ENCODE measurements around the gene KSR1. TPM values are rescaled to one million over a fixed set of nuclear protein-coding genes. Genes with fewer than 3 reads are reported as not detected.
"Not testable (repeated sequence)": the region's sequence is repeated elsewhere in the genome, so short reads cannot be mapped to it uniquely, and the experiment has no call there.

The KSR1 gene
- total RNA-seq, 1 donor, result 23.5 TPM

DNA sequence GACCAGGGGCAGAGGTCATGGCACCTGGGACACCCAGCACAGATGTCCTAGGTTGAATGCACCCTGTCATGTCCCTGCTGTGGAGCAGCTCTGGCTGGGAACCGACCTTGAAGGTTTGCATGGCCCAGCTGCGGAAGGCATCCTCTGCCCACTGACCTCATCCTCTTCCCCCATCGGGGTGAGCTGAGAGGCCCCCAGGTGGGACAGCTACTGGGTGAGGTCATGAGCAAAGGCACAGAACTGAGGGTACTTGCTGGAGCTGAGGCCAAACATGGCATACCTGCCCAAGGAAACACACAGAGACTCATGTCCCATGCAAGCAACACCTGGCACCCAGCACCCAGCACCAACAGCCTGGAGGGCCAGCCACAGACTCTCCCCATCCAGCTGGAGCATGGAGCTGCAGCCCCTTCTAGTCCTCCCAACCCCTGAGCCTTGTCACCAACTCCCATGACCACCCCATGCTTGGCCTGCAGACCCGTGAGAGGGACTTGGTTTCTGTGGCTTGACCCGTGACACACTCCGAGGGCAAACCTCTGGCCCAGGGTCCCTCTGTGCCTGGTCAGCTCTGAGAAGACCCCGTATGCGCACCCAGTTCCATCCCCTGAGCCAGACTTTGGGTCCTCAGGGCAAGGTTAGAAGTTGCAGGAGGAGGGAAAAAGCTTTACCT, 207.8 kb downstream of the KSR1 start:
- Histone ChIP-seq H3K9me3 (ENCODE audit: low read depth, low read length) (no peaks in the 10 kb centered on the region), H3K27me3 (ENCODE audit: insufficient read depth, low read length) (no peaks in the 10 kb centered on the region), H3K4me1 (ENCODE audit: insufficient read depth, low read length) (no peaks in the 10 kb centered on the region), H3K4me3 (ENCODE audit: low read length) (no peak overlapping the region)

DNA sequence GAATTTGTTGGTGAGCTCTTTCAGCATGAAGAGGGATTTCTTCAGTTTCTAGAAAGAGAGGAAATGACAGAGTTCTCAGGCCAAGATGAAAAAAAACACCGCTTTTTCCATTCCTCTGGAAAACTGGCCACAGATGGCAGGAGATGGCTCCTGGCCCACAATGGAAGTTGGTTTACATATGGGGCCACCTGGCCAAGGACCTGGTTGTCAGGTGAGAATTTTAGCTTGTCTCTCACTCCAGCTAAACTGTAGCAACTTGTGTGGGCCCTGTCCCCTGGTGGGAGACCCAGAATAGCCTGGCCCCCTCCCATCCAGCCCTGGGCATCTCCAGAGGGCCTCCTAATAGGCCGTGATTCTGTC, 208.3 kb downstream of the KSR1 start:
- Histone ChIP-seq H3K4me1 (ENCODE audit: insufficient read depth, low read length) (no peaks in the 10 kb centered on the region), H3K4me3 (ENCODE audit: low read length) (no peak overlapping the region), H3K27me3 (ENCODE audit: insufficient read depth, low read length) (no peaks in the 10 kb centered on the region), H3K9me3 (ENCODE audit: low read depth, low read length) (no peaks in the 10 kb centered on the region)

DNA sequence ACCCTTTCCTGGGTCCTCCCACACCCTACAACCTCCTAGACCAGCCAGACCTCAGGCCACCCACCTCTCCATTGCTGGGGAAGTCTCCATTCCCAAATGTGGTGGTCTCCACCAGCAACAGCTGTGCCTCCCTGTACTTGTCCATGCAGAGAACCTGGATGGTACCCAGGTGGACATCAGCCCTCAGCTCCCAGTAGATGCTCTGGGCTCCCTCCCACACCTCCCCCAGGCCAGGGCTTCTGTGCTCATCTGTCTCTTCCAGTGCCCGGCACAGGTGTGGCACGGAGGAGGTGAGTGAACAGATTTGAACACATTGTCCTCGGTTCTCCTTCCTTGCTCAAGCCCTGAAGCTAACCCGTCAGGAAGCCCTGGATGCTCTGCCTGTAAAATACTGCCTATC, 209.3 kb downstream of the KSR1 start:
- no peaks in the 10 kb centered on the region for H3K9me3 ChIP-seq (ENCODE audit: low read depth, low read length)
- no peaks in the 10 kb centered on the region for H3K27me3 ChIP-seq (ENCODE audit: insufficient read depth, low read length)
- H3K4me3 ChIP-seq (ENCODE audit: low read length), result no peak overlapping the region
- no peaks in the 10 kb centered on the region for H3K4me1 ChIP-seq (ENCODE audit: insufficient read depth, low read length)

DNA sequence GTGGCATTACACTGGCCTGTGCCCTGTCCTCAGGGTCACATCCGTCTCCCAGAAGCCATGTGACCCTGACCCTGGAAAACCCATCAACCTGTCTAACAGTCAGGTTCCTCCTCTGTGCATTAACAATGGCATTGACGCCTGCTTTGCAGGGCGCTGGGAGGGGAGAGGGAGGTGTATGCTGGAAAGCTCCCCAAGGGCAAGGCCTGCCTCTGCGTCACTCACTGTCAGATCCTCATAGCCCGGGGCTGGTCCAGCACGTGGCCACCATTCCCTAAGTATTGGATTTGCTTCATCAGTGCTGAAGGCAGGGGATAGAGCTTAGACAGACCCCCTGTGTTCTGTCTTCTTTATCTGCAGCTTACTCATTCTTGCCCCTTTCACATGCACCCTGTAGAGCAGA, 210.0 kb downstream of the KSR1 start:
- not testable (repeated sequence) for H3K4me1 ChIP-seq (ENCODE audit: insufficient read depth, low read length); H3K4me3 ChIP-seq (ENCODE audit: low read length); H3K9me3 ChIP-seq (ENCODE audit: low read depth, low read length); H3K27me3 ChIP-seq (ENCODE audit: insufficient read depth, low read length)

DNA sequence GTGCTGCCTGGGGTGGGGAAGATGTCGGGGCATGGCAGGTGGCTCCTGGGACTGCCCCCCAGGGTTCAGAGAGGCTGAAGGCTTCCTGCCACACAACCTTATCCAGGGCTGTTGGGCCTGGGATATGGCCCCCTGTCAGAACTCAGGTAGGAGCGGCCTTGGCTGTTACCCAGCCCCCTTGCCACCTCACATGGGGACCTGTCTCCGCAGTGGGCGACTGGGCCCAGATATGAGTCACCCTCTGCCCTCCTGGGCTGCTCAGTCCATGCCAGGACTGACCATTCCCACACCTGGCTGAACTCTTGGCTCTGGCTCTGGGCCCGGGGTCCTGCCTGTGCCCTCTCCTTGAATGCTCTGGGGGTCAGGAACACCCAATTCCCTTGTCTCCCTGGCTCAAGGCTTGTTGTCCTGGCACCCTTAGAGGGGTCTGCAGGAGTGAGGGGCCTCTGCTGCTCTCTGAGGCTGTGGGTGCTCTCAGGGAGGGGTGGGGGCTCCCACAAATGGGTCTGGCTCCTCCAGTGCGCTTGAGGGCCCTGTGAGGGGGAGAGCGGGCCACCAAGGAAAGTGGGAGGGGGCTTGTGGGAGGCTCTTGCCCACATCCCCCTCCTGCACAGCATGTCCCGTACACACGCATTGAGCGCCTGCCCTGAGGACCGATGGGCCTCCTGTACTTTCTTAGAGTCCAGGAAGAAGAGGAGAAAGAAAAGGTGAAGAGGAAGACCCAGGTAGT, 210.7 kb downstream of the KSR1 start:
- no peak overlapping the region for H3K4me3 ChIP-seq (ENCODE audit: low read length)
- no peaks in the 10 kb centered on the region for H3K4me1 ChIP-seq (ENCODE audit: insufficient read depth, low read length)
- no peaks in the 10 kb centered on the region for H3K27me3 ChIP-seq (ENCODE audit: insufficient read depth, low read length)
- no peaks in the 10 kb centered on the region for H3K9me3 ChIP-seq (ENCODE audit: low read depth, low read length)

DNA sequence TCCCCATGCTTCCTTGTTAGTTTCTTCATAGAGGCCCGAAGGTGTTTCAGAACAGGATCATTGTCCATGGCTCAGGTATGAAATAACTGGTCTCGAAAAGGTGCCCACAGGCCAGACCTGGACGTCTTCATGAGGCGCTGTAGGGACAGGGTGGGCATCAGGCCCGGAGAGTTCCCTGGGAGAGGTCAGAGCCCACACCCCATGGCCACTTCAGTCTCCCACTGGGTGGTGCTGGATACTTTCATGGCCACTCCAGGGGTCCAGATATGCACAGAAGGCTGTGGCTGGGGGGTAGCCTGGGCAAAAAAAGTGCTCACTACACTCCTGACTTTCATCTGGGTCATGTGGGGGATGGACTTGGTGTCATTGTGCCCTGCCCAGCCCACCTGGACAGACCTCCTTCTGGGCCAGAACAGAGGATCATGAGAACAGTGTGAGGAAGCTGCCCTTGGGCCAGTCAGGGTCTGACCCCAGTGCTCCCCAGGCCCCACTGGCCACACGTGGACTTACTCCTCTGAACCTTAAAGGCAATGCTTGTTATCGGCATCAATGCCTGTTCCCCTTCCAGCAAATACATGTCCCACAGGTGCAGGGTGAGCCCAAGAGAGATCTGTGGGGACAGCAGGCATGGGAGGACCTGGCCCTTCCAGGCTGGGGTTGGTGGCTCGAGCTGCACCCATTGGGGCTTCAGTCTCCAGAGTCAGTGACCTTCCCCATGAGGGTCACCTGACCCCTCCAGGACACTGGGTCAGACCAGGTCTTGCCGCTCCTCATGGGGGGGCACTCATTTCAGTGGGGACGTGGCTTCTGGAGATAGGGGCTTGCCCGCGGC, 211.6 kb downstream of the KSR1 start:
- no peaks in the 10 kb centered on the region for H3K9me3 ChIP-seq (ENCODE audit: low read depth, low read length)
- no peaks in the 10 kb centered on the region for H3K27me3 ChIP-seq (ENCODE audit: insufficient read depth, low read length)
- H3K4me3 ChIP-seq (ENCODE audit: low read length), result no peak overlapping the region
- H3K4me1 ChIP-seq (ENCODE audit: insufficient read depth, low read length), result no peaks in the 10 kb centered on the region

DNA sequence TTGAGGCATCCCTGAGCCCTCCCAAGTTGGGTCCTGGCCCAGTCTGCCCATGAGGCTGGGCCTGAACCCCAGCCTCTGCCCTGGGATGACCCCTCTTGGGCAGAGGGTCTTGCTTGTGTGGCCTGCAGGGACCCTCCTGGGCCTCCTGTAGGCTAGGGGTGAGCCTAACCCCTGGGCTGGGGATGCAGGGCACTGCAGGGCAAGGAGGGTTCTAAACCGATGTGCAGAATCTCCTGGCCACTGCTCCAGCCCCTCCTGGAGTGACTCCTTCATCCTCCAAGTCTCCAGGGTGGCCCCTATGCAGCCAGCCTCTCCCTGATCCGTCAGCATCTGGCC, 212.2 kb downstream of the KSR1 start:
- no peaks in the 10 kb centered on the region for H3K4me1 ChIP-seq (ENCODE audit: insufficient read depth, low read length)
- H3K4me3 ChIP-seq (ENCODE audit: low read length), result no peak overlapping the region
- no peaks in the 10 kb centered on the region for H3K27me3 ChIP-seq (ENCODE audit: insufficient read depth, low read length)
- H3K9me3 ChIP-seq (ENCODE audit: low read depth, low read length), result no peaks in the 10 kb centered on the region

DNA sequence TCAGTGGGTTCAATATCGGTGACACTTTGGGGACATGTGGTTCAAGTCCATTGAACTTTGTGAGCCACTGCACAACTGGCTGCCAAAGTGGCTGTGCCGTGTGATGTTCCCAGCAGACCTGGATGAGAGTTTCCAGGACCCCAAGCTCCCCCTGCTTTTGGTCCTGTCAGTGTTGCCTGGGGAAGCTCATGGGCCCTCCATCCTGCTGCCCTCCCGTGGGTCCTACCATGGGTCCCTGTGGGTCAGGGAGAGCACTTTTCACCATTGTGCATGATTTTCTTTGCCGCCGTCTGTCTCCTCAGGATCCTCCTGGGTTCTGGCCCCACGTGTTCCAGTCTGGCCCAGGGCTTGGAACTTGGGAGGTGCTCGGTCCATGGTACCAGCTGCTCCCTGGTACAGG, 212.9 kb downstream of the KSR1 start:
- Histone ChIP-seq H3K4me3 (ENCODE audit: low read length) (no peak overlapping the region), H3K4me1 (ENCODE audit: insufficient read depth, low read length) (no peaks in the 10 kb centered on the region), H3K27me3 (ENCODE audit: insufficient read depth, low read length) (no peaks in the 10 kb centered on the region), H3K9me3 (ENCODE audit: low read depth, low read length) (no peaks in the 10 kb centered on the region)

DNA sequence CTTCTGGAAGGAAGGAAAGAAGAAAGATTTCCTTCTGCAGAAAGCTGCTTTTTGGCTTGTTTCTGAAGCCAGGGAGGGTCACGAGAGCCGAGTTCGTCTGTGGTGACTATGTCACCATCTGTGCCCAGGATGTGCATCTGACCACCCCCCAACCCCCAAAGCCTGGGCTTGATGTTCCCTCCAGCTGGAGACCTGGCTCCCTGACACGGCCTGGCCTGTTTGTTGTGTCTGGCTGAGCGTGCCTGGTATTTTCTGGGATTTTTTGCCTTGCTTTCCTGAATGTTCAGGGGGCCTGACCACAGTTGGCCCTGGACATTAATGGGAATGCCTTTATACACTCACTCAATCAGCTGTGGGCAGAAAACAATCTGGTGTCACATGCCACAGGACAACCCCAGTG, 213.6 kb downstream of the KSR1 start:
- Histone ChIP-seq H3K27me3 (ENCODE audit: insufficient read depth, low read length) (no peaks in the 10 kb centered on the region), H3K4me3 (ENCODE audit: low read length) (no peak overlapping the region), H3K9me3 (ENCODE audit: low read depth, low read length) (no peaks in the 10 kb centered on the region), H3K4me1 (ENCODE audit: insufficient read depth, low read length) (no peaks in the 10 kb centered on the region)

DNA sequence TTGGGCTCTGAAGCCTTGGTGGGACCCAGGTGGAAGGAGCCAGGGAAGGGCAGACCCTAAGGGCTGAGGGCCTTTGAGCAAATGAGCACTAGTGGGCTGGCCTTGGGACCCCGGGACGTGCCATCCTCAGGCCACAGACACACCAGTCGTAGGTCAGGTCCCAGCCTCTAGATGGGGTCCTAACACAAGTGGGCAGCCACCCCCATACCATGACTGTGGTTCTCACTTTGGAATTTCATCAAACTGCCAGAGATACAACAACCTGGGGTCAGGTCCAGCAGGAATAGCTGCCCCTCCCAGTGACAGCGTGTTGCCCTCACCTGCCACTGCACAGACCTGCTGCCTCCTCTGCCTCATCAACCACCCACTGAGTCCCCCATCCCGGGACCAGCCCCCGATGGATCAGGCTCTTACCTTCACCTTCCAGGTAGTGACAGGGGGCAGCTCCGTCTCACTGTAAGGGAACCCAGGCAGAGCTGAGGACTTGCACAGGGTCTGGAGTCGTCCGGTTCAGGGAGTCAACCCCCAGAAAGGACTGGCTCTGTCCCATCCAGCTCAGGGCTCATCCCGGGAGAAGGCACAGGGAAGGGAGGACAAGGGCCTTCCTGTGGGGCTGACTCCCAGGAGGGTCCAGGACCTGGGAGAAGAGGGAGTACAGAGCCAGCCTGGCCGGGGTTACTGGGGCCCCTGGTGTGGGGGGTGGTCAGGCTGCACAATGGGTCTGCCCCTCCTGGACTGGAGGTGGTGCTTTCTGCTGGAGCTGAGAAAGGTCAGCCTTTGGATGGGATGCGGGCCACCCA, 214.7 kb downstream of the KSR1 start:
- Histone ChIP-seq H3K27me3 (ENCODE audit: insufficient read depth, low read length) (no peaks in the 10 kb centered on the region), H3K4me3 (ENCODE audit: low read length) (no peak overlapping the region), H3K9me3 (ENCODE audit: low read depth, low read length) (no peaks in the 10 kb centered on the region), H3K4me1 (ENCODE audit: insufficient read depth, low read length) (no peaks in the 10 kb centered on the region)

DNA sequence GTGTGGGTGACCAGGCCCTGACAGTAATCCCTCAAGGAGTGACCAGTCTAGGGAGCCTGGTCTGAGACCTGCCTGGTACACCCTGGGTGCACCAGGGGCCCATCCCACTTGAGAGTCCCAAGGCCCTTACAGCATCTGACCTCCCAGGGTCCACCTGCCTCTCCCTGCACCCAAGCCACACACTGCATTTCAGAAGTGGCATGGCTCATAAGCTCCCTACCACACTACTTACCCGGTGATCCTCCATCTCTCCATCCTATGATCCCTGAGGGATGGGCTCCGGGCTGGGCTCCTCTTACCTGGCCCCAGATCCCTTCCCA, 215.3 kb downstream of the KSR1 start:
- Histone ChIP-seq H3K4me3 (ENCODE audit: low read length) (no peak overlapping the region), H3K9me3 (ENCODE audit: low read depth, low read length) (no peaks in the 10 kb centered on the region), H3K4me1 (ENCODE audit: insufficient read depth, low read length) (no peaks in the 10 kb centered on the region), H3K27me3 (ENCODE audit: insufficient read depth, low read length) (no peaks in the 10 kb centered on the region)

DNA sequence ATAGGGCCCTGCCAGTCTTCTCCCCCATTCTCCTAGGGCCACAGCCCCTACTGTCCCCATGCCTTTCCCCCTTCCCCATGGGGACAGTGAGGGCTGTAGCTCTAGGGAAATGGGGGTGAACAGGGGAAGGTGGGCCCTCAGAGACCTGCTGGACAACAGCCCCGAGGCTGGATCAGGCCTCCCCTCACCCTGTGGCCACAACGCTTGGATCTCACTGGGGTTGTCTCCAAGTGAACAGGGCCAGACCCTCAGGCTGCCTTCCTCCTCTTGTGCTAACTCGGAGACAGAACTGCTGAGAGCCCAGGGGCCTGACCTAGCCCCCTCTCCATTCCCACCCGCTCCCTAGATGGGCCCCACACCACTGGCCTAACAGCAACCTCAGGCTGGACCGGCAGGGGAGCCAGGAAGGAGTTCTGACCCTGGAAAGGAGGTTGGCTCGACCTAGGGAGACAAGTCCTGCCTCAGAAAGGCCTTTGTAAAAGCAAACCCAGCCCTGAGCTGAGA, 215.8 kb downstream of the KSR1 start:
- not testable (repeated sequence) for H3K4me3 ChIP-seq (ENCODE audit: low read length); H3K9me3 ChIP-seq (ENCODE audit: low read depth, low read length); H3K27me3 ChIP-seq (ENCODE audit: insufficient read depth, low read length); H3K4me1 ChIP-seq (ENCODE audit: insufficient read depth, low read length)

DNA sequence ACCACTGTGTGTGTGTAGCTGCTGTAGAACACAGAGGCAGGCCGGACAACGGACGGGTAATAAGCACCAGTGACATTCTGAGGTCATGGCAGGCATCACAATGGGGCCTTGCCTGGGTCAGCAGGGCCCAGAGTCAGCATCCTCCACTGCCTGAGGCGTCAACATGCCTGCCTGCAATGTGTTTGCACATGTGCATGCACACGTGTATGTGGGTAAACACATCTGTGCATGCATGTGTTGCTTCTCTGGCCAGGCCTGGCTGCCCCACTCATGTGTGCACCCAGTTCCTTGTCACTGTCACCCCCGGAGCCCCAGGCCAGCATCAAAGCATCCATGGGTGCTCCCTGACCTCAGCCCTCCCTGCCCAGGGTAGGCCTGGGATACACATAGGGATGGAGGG, 218.1 kb downstream of the KSR1 start:
- Histone ChIP-seq H3K9me3 (ENCODE audit: low read depth, low read length) (no peaks in the 10 kb centered on the region), H3K27me3 (ENCODE audit: insufficient read depth, low read length) (no peaks in the 10 kb centered on the region), H3K4me3 (ENCODE audit: low read length) (no peak overlapping the region), H3K4me1 (ENCODE audit: insufficient read depth, low read length) (no peaks in the 10 kb centered on the region)

All from mononuclear cell (primary cell).